GM12878 (cell line): Measurements from ENCODE around the gene EFCC1. TPM values are rescaled to one million over a fixed set of nuclear protein-coding genes. Genes with fewer than 3 reads are reported as not detected.

Experiments used
- DPF2 ChIP-seq: fragments of 450-650 bp; IDR thresholded peaks from 2 replicates; pipeline ENCODE4 v1.6.1; 2017; ENCODE audit warnings: mild to moderate bottlenecking
- polyA plus RNA-seq, 11 experiments: library from polyadenylated mRNA; depleted of rRNA in 4 of 11; unstranded in 6 of 11; stranded (reverse) in 5 of 11; fragments of >200 nt; fragmentation: Nextera tagmentation in 4 of 11; fragmentation: Illumina TruSeq in 1 of 11; extraction: Ambion mirVana in 4 of 11; extraction: Trizol in 1 of 11; gene quantifications; 1 replicate in 1 of 11; 2 replicates in 10 of 11; pipeline versions ENCODE4 v1.2.1 to v1.2.3, GENCODE V29; 2011 to 2016; ENCODE audit warnings: inconsistent platforms in 2 of 11, missing spikeins in 2 of 11, low read depth in 1 of 11
- total RNA-seq, 4 experiments: library from RNA; depleted of rRNA in 3 of 4; stranded (reverse); fragments of >200 nt in 3 of 4; fragmentation: Illumina TruSeq in 1 of 4; extraction: Trizol in 1 of 4; gene quantifications; 2 replicates each; pipeline versions ENCODE4 v1.2.1 to v1.2.3, GENCODE V29; 2013 to 2021
- TF ChIP-seq, protein P1 (sequence below): IDR thresholded peaks from 2 replicates; pipeline ENCODE4 v1.6.1; 2012; ENCODE audit warnings: improper control_type of control experiment, low read depth, low read length; ENCODE audit not compliant: insufficient replicate concordance
- TF ChIP-seq, protein P2 (sequence below): fragments of 150-350 bp; IDR thresholded peaks from 2 replicates; pipeline ENCODE4 v1.6.1; 2016; ENCODE audit warnings: low read depth, low read length

Gene EFCC1
- total and polyA plus RNA-seq, 10 of the 15 experiments (the other 5 are each of a cell fraction or from before 2014, with no cell fraction given), result not detected

DNA sequence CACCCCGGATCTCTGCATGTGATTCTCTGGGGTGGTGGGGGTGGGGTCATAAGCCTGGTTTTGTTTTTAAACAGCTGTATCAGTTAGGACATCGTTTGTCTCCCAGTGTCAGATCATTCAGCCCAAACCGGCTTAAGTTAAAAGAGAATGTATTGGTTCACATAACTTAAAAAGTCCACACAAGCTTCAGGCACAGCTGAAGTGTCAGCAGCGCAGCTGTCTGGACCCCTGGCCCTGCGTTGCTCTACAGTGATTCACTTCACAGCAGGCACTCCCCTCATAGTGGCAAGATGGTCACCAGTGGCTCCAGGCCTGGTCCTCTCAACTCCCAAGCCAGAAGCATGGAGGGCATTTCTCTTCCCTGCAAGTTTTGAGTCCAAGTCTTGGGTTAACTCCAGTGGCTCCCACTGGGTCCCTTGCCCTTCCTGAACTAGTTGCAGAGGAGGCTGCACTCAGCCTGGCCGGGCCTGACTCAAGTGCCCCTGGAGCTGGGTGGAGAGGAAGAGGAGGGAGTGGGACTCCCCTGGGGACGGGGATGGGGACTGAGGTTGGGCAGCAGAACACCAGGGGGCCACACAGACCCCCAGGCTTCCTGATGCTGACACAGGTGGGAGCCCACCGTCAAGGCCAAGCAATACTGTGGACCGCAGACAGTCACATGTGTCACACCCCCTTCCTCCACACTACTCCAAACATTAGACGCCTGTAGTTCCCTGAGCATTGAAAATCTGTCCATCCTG, 30.5 kb downstream of the EFCC1 start (continued):
- TF ChIP-seq, protein P1, sequence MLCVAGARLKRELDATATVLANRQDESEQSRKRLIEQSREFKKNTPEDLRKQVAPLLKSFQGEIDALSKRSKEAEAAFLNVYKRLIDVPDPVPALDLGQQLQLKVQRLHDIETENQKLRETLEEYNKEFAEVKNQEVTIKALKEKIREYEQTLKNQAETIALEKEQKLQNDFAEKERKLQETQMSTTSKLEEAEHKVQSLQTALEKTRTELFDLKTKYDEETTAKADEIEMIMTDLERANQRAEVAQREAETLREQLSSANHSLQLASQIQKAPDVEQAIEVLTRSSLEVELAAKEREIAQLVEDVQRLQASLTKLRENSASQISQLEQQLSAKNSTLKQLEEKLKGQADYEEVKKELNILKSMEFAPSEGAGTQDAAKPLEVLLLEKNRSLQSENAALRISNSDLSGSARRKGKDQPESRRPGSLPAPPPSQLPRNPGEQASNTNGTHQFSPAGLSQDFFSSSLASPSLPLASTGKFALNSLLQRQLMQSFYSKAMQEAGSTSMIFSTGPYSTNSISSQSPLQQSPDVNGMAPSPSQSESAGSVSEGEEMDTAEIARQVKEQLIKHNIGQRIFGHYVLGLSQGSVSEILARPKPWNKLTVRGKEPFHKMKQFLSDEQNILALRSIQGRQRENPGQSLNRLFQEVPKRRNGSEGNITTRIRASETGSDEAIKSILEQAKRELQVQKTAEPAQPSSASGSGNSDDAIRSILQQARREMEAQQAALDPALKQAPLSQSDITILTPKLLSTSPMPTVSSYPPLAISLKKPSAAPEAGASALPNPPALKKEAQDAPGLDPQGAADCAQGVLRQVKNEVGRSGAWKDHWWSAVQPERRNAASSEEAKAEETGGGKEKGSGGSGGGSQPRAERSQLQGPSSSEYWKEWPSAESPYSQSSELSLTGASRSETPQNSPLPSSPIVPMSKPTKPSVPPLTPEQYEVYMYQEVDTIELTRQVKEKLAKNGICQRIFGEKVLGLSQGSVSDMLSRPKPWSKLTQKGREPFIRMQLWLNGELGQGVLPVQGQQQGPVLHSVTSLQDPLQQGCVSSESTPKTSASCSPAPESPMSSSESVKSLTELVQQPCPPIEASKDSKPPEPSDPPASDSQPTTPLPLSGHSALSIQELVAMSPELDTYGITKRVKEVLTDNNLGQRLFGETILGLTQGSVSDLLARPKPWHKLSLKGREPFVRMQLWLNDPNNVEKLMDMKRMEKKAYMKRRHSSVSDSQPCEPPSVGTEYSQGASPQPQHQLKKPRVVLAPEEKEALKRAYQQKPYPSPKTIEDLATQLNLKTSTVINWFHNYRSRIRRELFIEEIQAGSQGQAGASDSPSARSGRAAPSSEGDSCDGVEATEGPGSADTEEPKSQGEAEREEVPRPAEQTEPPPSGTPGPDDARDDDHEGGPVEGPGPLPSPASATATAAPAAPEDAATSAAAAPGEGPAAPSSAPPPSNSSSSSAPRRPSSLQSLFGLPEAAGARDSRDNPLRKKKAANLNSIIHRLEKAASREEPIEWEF, result no peak
- TF ChIP-seq, protein P2, sequence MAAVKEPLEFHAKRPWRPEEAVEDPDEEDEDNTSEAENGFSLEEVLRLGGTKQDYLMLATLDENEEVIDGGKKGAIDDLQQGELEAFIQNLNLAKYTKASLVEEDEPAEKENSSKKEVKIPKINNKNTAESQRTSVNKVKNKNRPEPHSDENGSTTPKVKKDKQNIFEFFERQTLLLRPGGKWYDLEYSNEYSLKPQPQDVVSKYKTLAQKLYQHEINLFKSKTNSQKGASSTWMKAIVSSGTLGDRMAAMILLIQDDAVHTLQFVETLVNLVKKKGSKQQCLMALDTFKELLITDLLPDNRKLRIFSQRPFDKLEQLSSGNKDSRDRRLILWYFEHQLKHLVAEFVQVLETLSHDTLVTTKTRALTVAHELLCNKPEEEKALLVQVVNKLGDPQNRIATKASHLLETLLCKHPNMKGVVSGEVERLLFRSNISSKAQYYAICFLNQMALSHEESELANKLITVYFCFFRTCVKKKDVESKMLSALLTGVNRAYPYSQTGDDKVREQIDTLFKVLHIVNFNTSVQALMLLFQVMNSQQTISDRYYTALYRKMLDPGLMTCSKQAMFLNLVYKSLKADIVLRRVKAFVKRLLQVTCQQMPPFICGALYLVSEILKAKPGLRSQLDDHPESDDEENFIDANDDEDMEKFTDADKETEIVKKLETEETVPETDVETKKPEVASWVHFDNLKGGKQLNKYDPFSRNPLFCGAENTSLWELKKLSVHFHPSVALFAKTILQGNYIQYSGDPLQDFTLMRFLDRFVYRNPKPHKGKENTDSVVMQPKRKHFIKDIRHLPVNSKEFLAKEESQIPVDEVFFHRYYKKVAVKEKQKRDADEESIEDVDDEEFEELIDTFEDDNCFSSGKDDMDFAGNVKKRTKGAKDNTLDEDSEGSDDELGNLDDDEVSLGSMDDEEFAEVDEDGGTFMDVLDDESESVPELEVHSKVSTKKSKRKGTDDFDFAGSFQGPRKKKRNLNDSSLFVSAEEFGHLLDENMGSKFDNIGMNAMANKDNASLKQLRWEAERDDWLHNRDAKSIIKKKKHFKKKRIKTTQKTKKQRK, result no peak
- TF ChIP-seq DPF2, result no peak
